ENCODE measurements around the gene TENM4. TPM values are rescaled to one million over a fixed set of nuclear protein-coding genes. Genes with fewer than 3 reads are reported as not detected.

The TENM4 gene
- total and polyA plus RNA-seq, 2 of the 13 experiments (the other 11 are each of a cell fraction or from before 2014, with no cell fraction given) = not detected

DNA sequence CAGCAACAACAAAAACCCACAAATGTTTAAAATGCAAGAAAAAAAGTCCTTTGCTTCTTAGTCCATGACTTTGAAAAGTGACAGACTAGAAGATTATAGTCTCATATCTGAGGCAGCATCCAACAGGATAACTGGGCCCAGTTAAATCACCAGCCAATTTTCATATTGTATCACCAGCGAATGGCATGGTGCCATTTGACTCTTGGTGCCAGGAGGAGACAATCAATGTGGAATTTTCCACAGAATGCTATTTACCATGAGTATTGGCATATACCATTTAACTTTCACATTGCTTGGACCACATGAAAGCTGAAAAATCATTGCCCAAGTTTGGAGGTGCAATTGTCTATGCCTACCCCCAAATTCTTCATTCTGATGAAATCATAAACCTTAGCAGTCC, 255.5 kb downstream of the TENM4 start:
- Histone ChIP-seq H3K36me3 (replicated peaks in 1 of 2; ENCODE audit: control insufficient read depth in 1 of 2, insufficient read depth in 2 of 2, low read length in 2 of 2) (no peaks in the 10 kb centered on the region), H3K9me3 (ENCODE audit: low read length) (no peaks in the 10 kb centered on the region), H3K79me2 (ENCODE audit: insufficient read depth, low read length) (no peaks in the 10 kb centered on the region), H3K27me3 (ENCODE audit: control insufficient read depth in 1 of 2, insufficient read depth in 2 of 2, low read length in 2 of 2) (no peaks in the 10 kb centered on the region), H3K4me1 (ENCODE audit: insufficient read depth, low read length) (no peaks in the 10 kb centered on the region), H3K9ac (ENCODE audit: insufficient read depth, low read depth, low read length) (no peak overlapping the region), H3K4me3 (replicated peaks in 1 of 3; ENCODE audit: insufficient read depth in 1 of 3, low read depth in 2 of 3, low read length in 3 of 3) (no peak overlapping the region), H3K27ac (ENCODE audit: extremely low read length, insufficient read depth, low read length) (no peak overlapping the region), H4K20me1 (ENCODE audit: insufficient read depth, low read length) (no peaks in the 10 kb centered on the region), H2AFZ (ENCODE audit: low read length) (no peak overlapping the region), H3K4me2 (ENCODE audit: low read depth, low read length) (no peak overlapping the region)
- TF ChIP-seq THYN1 (CRISPR knock-in tag; IDR thresholded peaks at IDR 0.05; ENCODE audit: borderline replicate concordance, low read depth) = no peak
- TF ChIP-seq, protein P1, sequence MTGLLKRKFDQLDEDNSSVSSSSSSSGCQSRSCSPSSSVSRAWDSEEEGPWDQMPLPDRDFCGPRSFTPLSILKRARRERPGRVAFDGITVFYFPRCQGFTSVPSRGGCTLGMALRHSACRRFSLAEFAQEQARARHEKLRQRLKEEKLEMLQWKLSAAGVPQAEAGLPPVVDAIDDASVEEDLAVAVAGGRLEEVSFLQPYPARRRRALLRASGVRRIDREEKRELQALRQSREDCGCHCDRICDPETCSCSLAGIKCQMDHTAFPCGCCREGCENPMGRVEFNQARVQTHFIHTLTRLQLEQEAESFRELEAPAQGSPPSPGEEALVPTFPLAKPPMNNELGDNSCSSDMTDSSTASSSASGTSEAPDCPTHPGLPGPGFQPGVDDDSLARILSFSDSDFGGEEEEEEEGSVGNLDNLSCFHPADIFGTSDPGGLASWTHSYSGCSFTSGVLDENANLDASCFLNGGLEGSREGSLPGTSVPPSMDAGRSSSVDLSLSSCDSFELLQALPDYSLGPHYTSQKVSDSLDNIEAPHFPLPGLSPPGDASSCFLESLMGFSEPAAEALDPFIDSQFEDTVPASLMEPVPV (CRISPR knock-in tag; IDR thresholded peaks at IDR 0.05) = no peak
- TF ChIP-seq TEF (CRISPR knock-in tag; IDR thresholded peaks at IDR 0.05) = no peak
- TF ChIP-seq NRL (CRISPR knock-in tag; IDR thresholded peaks at IDR 0.05; ENCODE audit: borderline replicate concordance) = no peak
- TF ChIP-seq ZBTB38 (CRISPR knock-in tag; IDR thresholded peaks at IDR 0.05) = no peak
- TF ChIP-seq ZFP36 (IDR thresholded peaks at IDR 0.05; ENCODE audit: borderline replicate concordance, low read depth, low read length, partially characterized antibody) = no peak
- TF ChIP-seq, protein P2, sequence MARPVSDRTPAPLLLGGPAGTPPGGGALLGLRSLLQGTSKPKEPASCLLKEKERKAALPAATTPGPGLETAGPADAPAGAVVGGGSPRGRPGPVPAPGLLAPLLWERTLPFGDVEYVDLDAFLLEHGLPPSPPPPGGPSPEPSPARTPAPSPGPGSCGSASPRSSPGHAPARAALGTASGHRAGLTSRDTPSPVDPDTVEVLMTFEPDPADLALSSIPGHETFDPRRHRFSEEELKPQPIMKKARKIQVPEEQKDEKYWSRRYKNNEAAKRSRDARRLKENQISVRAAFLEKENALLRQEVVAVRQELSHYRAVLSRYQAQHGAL (CRISPR knock-in tag; IDR thresholded peaks at IDR 0.05; ENCODE audit: not compliant biosample characterization) = no peak
- no peak for TF ChIP-seq ZNF431 (CRISPR knock-in tag; IDR thresholded peaks at IDR 0.05; ENCODE audit: borderline replicate concordance, low read depth)
- no peak for TF ChIP-seq ZNF484 (CRISPR knock-in tag; IDR thresholded peaks at IDR 0.05; ENCODE audit: borderline replicate concordance, low read depth)
- TF ChIP-seq ZNF296 (CRISPR knock-in tag; conservative IDR thresholded peaks at IDR 0.05) = no peak
- TF ChIP-seq ZNF644 (CRISPR knock-in tag; IDR thresholded peaks at IDR 0.05; ENCODE audit: low read depth) = no peak
- TF ChIP-seq STAG1 (CRISPR knock-in tag; IDR thresholded peaks at IDR 0.05) = no peak
- TF ChIP-seq HNF1A (IDR thresholded peaks at IDR 0.05; ENCODE audit: low read depth) = no peak
- no peak for TF ChIP-seq HNF1A (CRISPR knock-in tag; IDR thresholded peaks at IDR 0.05; ENCODE audit: borderline replicate concordance)
- TF ChIP-seq, protein P3, sequence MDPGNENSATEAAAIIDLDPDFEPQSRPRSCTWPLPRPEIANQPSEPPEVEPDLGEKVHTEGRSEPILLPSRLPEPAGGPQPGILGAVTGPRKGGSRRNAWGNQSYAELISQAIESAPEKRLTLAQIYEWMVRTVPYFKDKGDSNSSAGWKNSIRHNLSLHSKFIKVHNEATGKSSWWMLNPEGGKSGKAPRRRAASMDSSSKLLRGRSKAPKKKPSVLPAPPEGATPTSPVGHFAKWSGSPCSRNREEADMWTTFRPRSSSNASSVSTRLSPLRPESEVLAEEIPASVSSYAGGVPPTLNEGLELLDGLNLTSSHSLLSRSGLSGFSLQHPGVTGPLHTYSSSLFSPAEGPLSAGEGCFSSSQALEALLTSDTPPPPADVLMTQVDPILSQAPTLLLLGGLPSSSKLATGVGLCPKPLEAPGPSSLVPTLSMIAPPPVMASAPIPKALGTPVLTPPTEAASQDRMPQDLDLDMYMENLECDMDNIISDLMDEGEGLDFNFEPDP (CRISPR knock-in tag; conservative IDR thresholded peaks at IDR 0.05) = no peak
- WGBS (ENCODE audit: low lambda C conversion rate) = 0% methylated on average over 1 of the region's 1 CpG
- ChIA-PET POLR2A (no interaction called here), CTCF (ENCODE audit: low intra/inter-chr PET ratio, low total read pairs) (no interaction called here)
- ATAC-seq (no peak), DNase-seq (ENCODE audit: low spot score) (no peak), FAIRE-seq (no peak)
- intact Hi-C loops (cut with micrococcal nuclease; ENCODE audit: unreplicated experiment) = no loop called here
- BruUV-seq (replicated peaks) = no TSS peak
- in situ Hi-C loops (cut with HindIII; ENCODE audit: extremely low pct_ligation_motif_present, low pct_unique_long_range_greater_than_20kb) = no loop called here

Measured in HepG2 (cell line).